ENCODE measurements around the gene INSM2.

Gene INSM2

GRCh38 chr14:35549551-35549950 is 15.6 kb downstream of the INSM2 start:
- H3K36me3 ChIP-seq (ENCODE audit: control insufficient read depth, insufficient read depth, low read length) = no peaks in the 10 kb centered on the region
- DNase-seq (ENCODE audit: extremely low read depth, insufficient read length) = no peak
- TF ChIP-seq, protein P1, sequence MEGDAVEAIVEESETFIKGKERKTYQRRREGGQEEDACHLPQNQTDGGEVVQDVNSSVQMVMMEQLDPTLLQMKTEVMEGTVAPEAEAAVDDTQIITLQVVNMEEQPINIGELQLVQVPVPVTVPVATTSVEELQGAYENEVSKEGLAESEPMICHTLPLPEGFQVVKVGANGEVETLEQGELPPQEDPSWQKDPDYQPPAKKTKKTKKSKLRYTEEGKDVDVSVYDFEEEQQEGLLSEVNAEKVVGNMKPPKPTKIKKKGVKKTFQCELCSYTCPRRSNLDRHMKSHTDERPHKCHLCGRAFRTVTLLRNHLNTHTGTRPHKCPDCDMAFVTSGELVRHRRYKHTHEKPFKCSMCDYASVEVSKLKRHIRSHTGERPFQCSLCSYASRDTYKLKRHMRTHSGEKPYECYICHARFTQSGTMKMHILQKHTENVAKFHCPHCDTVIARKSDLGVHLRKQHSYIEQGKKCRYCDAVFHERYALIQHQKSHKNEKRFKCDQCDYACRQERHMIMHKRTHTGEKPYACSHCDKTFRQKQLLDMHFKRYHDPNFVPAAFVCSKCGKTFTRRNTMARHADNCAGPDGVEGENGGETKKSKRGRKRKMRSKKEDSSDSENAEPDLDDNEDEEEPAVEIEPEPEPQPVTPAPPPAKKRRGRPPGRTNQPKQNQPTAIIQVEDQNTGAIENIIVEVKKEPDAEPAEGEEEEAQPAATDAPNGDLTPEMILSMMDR (IDR thresholded peaks at IDR 0.05; ENCODE audit: insufficient read depth, low read length, poor library complexity, severe bottlenecking) = no peak
- H3K27me3 ChIP-seq (replicated peaks; ENCODE audit: control insufficient read depth, insufficient read depth, low read length) = no peaks in the 10 kb centered on the region
- H3K4me3 ChIP-seq (replicated peaks; ENCODE audit: low read depth, low read length) = no peak overlapping the region

DNA sequence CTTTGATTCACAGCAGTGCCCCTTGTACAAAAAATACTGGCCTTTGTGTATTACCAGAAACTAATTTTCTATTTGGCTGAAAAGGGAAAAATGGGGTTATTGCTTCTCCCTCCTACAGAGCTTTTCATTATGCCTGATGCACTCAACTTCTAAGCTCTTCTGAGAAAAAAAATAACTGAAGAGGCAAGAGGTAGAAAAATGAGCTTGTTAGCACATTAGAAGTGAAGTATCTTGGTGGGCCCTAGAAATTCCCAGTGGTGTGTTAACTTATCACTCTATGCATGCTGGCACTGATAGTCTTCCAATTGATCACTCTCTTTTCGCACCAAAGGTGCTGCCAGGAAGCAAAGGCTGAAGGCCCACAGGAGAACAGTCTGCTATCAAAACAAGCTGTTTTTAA is 17.1 kb downstream of the INSM2 start:
- H3K27me3 ChIP-seq (replicated peaks; ENCODE audit: control insufficient read depth, insufficient read depth, low read length) = no peaks in the 10 kb centered on the region
- H3K4me3 ChIP-seq (replicated peaks; ENCODE audit: low read depth, low read length) = no peak overlapping the region
- TF ChIP-seq, protein P1 (IDR thresholded peaks at IDR 0.05; ENCODE audit: insufficient read depth, low read length, poor library complexity, severe bottlenecking) = no peak

GRCh38 chr14:35553808-35554207 is 19.8 kb downstream of the INSM2 start:
- H3K4me3 ChIP-seq (replicated peaks; ENCODE audit: low read depth, low read length) = no peak overlapping the region
- H3K36me3 ChIP-seq (ENCODE audit: control insufficient read depth, insufficient read depth, low read length) = no peaks in the 10 kb centered on the region
- no peaks in the 10 kb centered on the region for H3K27me3 ChIP-seq (replicated peaks; ENCODE audit: control insufficient read depth, insufficient read depth, low read length)
- DNase-seq (ENCODE audit: extremely low read depth, insufficient read length) = no peak
- TF ChIP-seq, protein P1 (IDR thresholded peaks at IDR 0.05; ENCODE audit: insufficient read depth, low read length, poor library complexity, severe bottlenecking) = no peak

More for the DNA sequence above, 17.1 kb downstream of the INSM2 start:
- no peak for DNase-seq (ENCODE audit: extremely low read depth, insufficient read length)
- H3K36me3 ChIP-seq (ENCODE audit: control insufficient read depth, insufficient read depth, low read length) = no peaks in the 10 kb centered on the region

DNA sequence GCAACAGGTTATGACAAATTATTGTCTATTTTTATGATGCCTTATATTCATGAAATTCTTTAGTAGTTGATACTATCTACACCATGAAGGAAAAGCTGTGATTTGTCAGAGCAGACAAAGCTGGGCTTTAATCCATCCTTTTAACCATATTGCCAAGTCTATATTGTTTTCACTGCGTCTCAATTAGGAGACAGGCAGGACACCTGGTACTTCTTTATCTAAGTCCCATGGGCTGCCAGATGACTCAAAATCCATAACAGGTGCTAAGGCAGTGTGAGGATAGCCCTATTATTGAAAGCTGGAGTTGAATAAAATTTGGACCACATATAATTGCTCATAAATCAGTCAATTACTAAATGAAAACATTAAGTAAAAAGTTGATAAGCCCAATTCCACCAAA is 22.6 kb downstream of the INSM2 start:
- DNase-seq (ENCODE audit: extremely low read depth, insufficient read length) = no peak
- no peaks in the 10 kb centered on the region for H3K36me3 ChIP-seq (ENCODE audit: control insufficient read depth, insufficient read depth, low read length)
- TF ChIP-seq, protein P1 (IDR thresholded peaks at IDR 0.05; ENCODE audit: insufficient read depth, low read length, poor library complexity, severe bottlenecking) = no peak

GRCh38 chr14:35557221-35557747 is 23.3 kb downstream of the INSM2 start:
- TF ChIP-seq, protein P1 (IDR thresholded peaks at IDR 0.05; ENCODE audit: insufficient read depth, low read length, poor library complexity, severe bottlenecking) = no peak
- no peak for DNase-seq (ENCODE audit: extremely low read depth, insufficient read length)
- Histone ChIP-seq H3K36me3 (ENCODE audit: control insufficient read depth, insufficient read depth, low read length) (no peaks in the 10 kb centered on the region), H3K4me3 (replicated peaks; ENCODE audit: low read depth, low read length) (no peak overlapping the region), H3K27me3 (replicated peaks; ENCODE audit: control insufficient read depth, insufficient read depth, low read length) (no peaks in the 10 kb centered on the region)

More for the DNA sequence above, 22.6 kb downstream of the INSM2 start:
- Histone ChIP-seq H3K27me3 (replicated peaks; ENCODE audit: control insufficient read depth, insufficient read depth, low read length) (no peaks in the 10 kb centered on the region), H3K4me3 (replicated peaks; ENCODE audit: low read depth, low read length) (no peak overlapping the region)

DNA sequence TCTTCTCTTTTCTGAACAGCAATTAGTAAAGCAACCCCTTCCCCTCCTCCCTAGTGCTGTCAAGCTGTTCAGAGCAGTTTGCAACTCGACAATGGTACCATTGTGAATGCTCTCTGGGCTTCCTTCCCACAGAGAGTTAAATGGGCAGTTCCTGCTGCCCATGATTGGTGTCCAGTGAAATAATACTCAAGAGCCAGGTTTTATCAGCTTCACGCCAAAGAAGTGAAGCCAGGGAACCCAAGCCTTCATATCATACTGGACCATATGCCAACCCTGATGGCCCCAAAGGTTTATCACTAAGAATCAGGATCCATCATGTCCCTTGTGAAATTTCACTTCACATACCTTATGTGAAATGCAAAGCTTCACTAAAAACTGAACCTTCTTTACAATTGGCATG is 24.7 kb downstream of the INSM2 start:
- TF ChIP-seq, protein P1 (IDR thresholded peaks at IDR 0.05; ENCODE audit: insufficient read depth, low read length, poor library complexity, severe bottlenecking) = no peak
- Histone ChIP-seq H3K36me3 (ENCODE audit: control insufficient read depth, insufficient read depth, low read length) (no peaks in the 10 kb centered on the region), H3K4me3 (replicated peaks; ENCODE audit: low read depth, low read length) (no peak overlapping the region), H3K27me3 (replicated peaks; ENCODE audit: control insufficient read depth, insufficient read depth, low read length) (no peaks in the 10 kb centered on the region)
- no peak for DNase-seq (ENCODE audit: extremely low read depth, insufficient read length)

Data from GM06990 (cell line).